ENCODE data around the gene NCR2.

GRCh38 chr6:41352907-41353306 is 17.5 kb downstream of the NCR2 start:
- TF ChIP-seq NR1H2 (CRISPR knock-in tag; IDR thresholded peaks at IDR 0.05) = no peak
- no peak for TF ChIP-seq CTCF (IDR thresholded peaks at IDR 0.05)
- no peak for TF ChIP-seq NR2C2 (CRISPR knock-in tag; IDR thresholded peaks at IDR 0.05)
- TF ChIP-seq NFYB (CRISPR knock-in tag; conservative IDR thresholded peaks at IDR 0.05; ENCODE audit: low read depth) = no peak

Measured in WTC11 (cell line).